ENCODE results near the gene LDLRAD1. TPM values are rescaled to one million over a fixed set of nuclear protein-coding genes. Genes with fewer than 3 reads are reported as not detected.

The LDLRAD1 gene
- total RNA-seq, 1 experiment from 2014 or later = not detected

- no peak for DNase-seq (ENCODE audit: unreplicated experiment)
- H3K27ac Mint-ChIP-seq (ENCODE audit: low read depth, unreplicated experiment) = no peak overlapping the region
- H3K4me1 Mint-ChIP-seq (ENCODE audit: insufficient read depth, unreplicated experiment) = peaks cover 9% of the 10 kb centered on the region
- TF ChIP-seq CTCF (IDR thresholded peaks at IDR 0.05; ENCODE audit: unreplicated experiment) = no peak
- intact Hi-C loops (cut with micrococcal nuclease) = no loop called here
- BruUV-seq (replicated peaks) = no TSS peak
- H3K27me3 Mint-ChIP-seq (ENCODE audit: insufficient read depth, unreplicated experiment) = no peaks in the 10 kb centered on the region
- peaks cover 79% of the 10 kb centered on the region for H3K36me3 Mint-ChIP-seq (ENCODE audit: insufficient read depth, unreplicated experiment)
- H3K9me3 Mint-ChIP-seq (ENCODE audit: unreplicated experiment) = no peaks in the 10 kb centered on the region
- ChIA-PET CTCF (interaction anchor here (0.8 to 1.3 kb wide), 2 partner anchors 85 to 90 kb away, joined by 3 to 4 read pairs; no protein-coding TSS in a partner anchor), POLR2A (no interaction called here)
- H3K4me3 Mint-ChIP-seq (ENCODE audit: unreplicated experiment) = no peak overlapping the region
Measured at GRCh38 chr1:53966794-53967193, 51.2 kb downstream of the LDLRAD1 start.

DNA sequence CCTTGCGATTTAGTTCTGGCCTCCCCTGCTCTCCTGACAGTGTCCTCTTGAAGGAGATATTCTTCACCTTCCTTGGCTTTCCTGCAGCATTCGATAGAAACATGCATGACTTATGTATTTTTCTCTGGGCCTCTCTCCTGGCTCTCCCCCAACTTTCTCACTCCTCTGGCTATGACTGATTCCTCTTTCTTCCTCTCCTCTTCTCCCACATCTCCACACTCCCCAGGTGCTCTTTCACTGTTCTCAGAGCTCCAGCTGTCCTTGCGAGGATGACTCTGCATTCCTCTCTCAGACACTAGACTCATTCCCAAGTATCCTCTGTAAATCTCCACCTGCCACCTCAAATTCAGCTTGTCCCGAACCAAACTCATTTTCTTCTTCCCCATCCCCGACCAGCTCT lies 53.9 kb downstream of the LDLRAD1 start:
- POLR2A ChIA-PET = no interaction called here
- H3K36me3 Mint-ChIP-seq (ENCODE audit: insufficient read depth, unreplicated experiment) = peaks cover 79% of the 10 kb centered on the region

DNA sequence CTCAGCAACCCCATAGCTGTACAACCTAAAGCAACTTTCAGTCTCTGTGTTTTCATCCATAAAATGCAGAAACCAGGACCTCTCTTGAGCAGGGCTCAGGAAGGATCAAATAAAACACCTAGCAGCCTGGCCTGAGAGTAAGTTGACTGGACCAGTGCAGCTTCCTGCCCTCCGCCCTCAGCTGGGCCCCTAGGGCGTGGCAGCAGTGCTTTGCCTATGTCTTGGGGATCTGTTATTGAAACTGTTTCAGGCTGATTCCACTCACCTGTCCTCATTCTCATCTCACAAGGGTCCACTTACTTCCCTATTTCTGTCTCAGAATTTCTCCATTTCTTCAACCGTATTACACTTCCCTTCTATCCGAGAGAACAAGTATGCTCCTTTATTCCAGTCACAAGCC lies 54.5 kb downstream of the LDLRAD1 start:
- Mint-ChIP-seq H3K4me3 (ENCODE audit: unreplicated experiment) (no peak overlapping the region), H3K27me3 (ENCODE audit: insufficient read depth, unreplicated experiment) (no peaks in the 10 kb centered on the region), H3K27ac (ENCODE audit: low read depth, unreplicated experiment) (no peak overlapping the region), H3K36me3 (ENCODE audit: insufficient read depth, unreplicated experiment) (peaks cover 72% of the 10 kb centered on the region), H3K9me3 (ENCODE audit: unreplicated experiment) (no peaks in the 10 kb centered on the region), H3K4me1 (ENCODE audit: insufficient read depth, unreplicated experiment) (peaks cover 9% of the 10 kb centered on the region)
- ChIA-PET CTCF (interaction anchor here (1.5 to 6.0 kb wide), 2 partner anchors 85 to 104 kb away, joined by 4 to 154 read pairs; no protein-coding TSS in a partner anchor), POLR2A (no interaction called here)
- no peak for TF ChIP-seq CTCF (IDR thresholded peaks at IDR 0.05; ENCODE audit: unreplicated experiment)
- no peak for DNase-seq (ENCODE audit: unreplicated experiment)
- no TSS peak for BruUV-seq (replicated peaks)
- intact Hi-C loops (cut with micrococcal nuclease) = no loop called here

More for the DNA sequence above, 53.9 kb downstream of the LDLRAD1 start:
- no TSS peak for BruUV-seq (replicated peaks)
- CTCF ChIA-PET = no interaction called here
- no peak overlapping the region for H3K4me3 Mint-ChIP-seq (ENCODE audit: unreplicated experiment)
- H3K9me3 Mint-ChIP-seq (ENCODE audit: unreplicated experiment) = no peaks in the 10 kb centered on the region
- H3K27me3 Mint-ChIP-seq (ENCODE audit: insufficient read depth, unreplicated experiment) = no peaks in the 10 kb centered on the region
- no peak for TF ChIP-seq CTCF (IDR thresholded peaks at IDR 0.05; ENCODE audit: unreplicated experiment)
- DNase-seq (ENCODE audit: unreplicated experiment) = no peak
- H3K27ac Mint-ChIP-seq (ENCODE audit: low read depth, unreplicated experiment) = no peak overlapping the region
- peaks cover 9% of the 10 kb centered on the region for H3K4me1 Mint-ChIP-seq (ENCODE audit: insufficient read depth, unreplicated experiment)
- intact Hi-C loops (cut with micrococcal nuclease) = no loop called here

DNA sequence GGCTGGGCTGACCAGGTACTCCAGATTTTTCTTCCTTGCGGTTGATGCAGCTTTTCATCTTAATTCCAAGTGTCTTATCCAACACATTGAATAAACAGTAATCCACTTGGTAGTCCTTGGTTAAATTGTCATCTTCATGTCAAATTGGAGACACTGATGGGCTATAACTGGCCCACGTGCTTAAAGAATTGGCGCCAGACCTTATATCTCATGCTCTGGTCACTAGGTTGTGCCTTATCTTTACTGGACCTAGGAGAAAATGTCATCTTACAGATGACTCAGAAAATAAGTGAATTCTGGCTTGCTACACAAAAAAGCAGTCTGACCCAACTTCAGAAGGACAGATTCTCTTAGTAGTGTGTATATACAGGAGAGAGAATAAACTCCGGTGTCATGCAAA lies 55.6 kb downstream of the LDLRAD1 start:
- Mint-ChIP-seq H3K4me3 (ENCODE audit: unreplicated experiment) (no peak overlapping the region), H3K9me3 (ENCODE audit: unreplicated experiment) (no peaks in the 10 kb centered on the region), H3K27ac (ENCODE audit: low read depth, unreplicated experiment) (no peak overlapping the region), H3K27me3 (ENCODE audit: insufficient read depth, unreplicated experiment) (no peaks in the 10 kb centered on the region), H3K4me1 (ENCODE audit: insufficient read depth, unreplicated experiment) (peaks cover 12% of the 10 kb centered on the region), H3K36me3 (ENCODE audit: insufficient read depth, unreplicated experiment) (peaks cover 71% of the 10 kb centered on the region)
- DNase-seq (ENCODE audit: unreplicated experiment) = no peak
- POLR2A ChIA-PET = no interaction called here
- CTCF ChIA-PET = interaction anchor here (1.5 to 6.0 kb wide), 4 partner anchors 82 to 477 kb away, joined by 4 to 154 read pairs (median 78); no protein-coding TSS in a partner anchor
- no peak for TF ChIP-seq CTCF (IDR thresholded peaks at IDR 0.05; ENCODE audit: unreplicated experiment)
- BruUV-seq (replicated peaks) = no TSS peak
- intact Hi-C loops (cut with micrococcal nuclease) = no loop called here
